Glutamatergic neuron (in vitro differentiated cells): ENCODE data around the gene CDK11B. TPM values are rescaled to one million over a fixed set of nuclear protein-coding genes. Genes with fewer than 3 reads are reported as not detected.
A peak's percentile ranks its signal among the peaks of the same experiment; 100 is the strongest.

Experiments used
- DNase-seq: peaks from one replicate; pipeline ENCODE4 v3.0.0; 2022
- H3K27ac Mint-ChIP-seq: one replicate; pipeline ENCODE4 v1.8.0; 2020; ENCODE audit warnings: mild to moderate bottlenecking, mixed read lengths, inconsistent platforms; ENCODE audit not compliant: unreplicated experiment
- H3K27me3 Mint-ChIP-seq: one replicate; pipeline ENCODE4 v1.8.0; 2020; ENCODE audit warnings: mild to moderate bottlenecking, moderate library complexity, mixed read lengths, inconsistent platforms; ENCODE audit not compliant: unreplicated experiment
- H3K36me3 Mint-ChIP-seq: one replicate; pipeline ENCODE4 v1.8.0; 2020; ENCODE audit warnings: mild to moderate bottlenecking, mixed read lengths, inconsistent platforms; ENCODE audit not compliant: unreplicated experiment
- H3K4me1 Mint-ChIP-seq: one replicate; pipeline ENCODE4 v1.8.0; 2020; ENCODE audit warnings: mild to moderate bottlenecking, low read depth, mixed read lengths, inconsistent platforms; ENCODE audit not compliant: unreplicated experiment
- H3K4me3 Mint-ChIP-seq: one replicate; pipeline ENCODE4 v1.8.0; 2020; ENCODE audit warnings: mild to moderate bottlenecking, mixed read lengths, inconsistent platforms; ENCODE audit not compliant: unreplicated experiment
- H3K9me3 Mint-ChIP-seq: one replicate; pipeline ENCODE4 v1.8.0; 2020; ENCODE audit warnings: mild to moderate bottlenecking, moderate library complexity, mixed read lengths, inconsistent platforms; ENCODE audit not compliant: unreplicated experiment
- CTCF ChIP-seq: fragments of 200-600 bp; sonication (generic); IDR thresholded peaks from one replicate; pipeline ENCODE4 v1.5.0; 2021; ENCODE audit not compliant: partially characterized antibody, unreplicated experiment
- total RNA-seq: library from RNA; stranded (reverse); fragmentation: NEBNext Ultra II Directional; extraction: Animal tissue kit (Norgen Biotek cat#: 25700); gene quantifications from one replicate; pipeline ENCODE4 v1.2.1, GENCODE V29; 2021; ENCODE audit not compliant: unreplicated experiment

The CDK11B gene
- total RNA-seq, 1 donor from 2014 or later, result 32.7 TPM

- no peaks in the 10 kb centered on the region for H3K36me3 Mint-ChIP-seq
- no peak for TF ChIP-seq CTCF
- no peak for DNase-seq
These were observed 45.2 kb downstream of the CDK11B start for GRCh38 chr1:1613509-1614082.

GRCh38 chr1:1612104-1612400 lies 46.8 kb downstream of the CDK11B start:
- Mint-ChIP-seq H3K4me1 (no peaks in the 10 kb centered on the region), H3K36me3 (no peaks in the 10 kb centered on the region), H3K27ac (no peak overlapping the region), H3K4me3 (no peak overlapping the region), H3K9me3 (peaks cover 5% of the 10 kb centered on the region), H3K27me3 (peaks cover 8% of the 10 kb centered on the region)
- no peak for DNase-seq
- no peak for TF ChIP-seq CTCF

More at GRCh38 chr1:1613509-1614082, 45.2 kb downstream of the CDK11B start:
- peaks cover 8% of the 10 kb centered on the region for H3K9me3 Mint-ChIP-seq
- peak overlapping the region; percentile 96 for H3K4me3 Mint-ChIP-seq
- no peaks in the 10 kb centered on the region for H3K4me1 Mint-ChIP-seq
- H3K27me3 Mint-ChIP-seq, result peaks cover 9% of the 10 kb centered on the region
- peak overlapping the region; percentile 14 for H3K27ac Mint-ChIP-seq

GRCh38 chr1:1610796-1611195 lies 48.0 kb downstream of the CDK11B start:
- Mint-ChIP-seq H3K4me1 (no peaks in the 10 kb centered on the region), H3K27ac (no peak overlapping the region), H3K36me3 (no peaks in the 10 kb centered on the region), H3K27me3 (peaks cover 5% of the 10 kb centered on the region), H3K4me3 (no peak overlapping the region), H3K9me3 (peaks cover 8% of the 10 kb centered on the region)
- DNase-seq, result no peak
- no peak for TF ChIP-seq CTCF

- Mint-ChIP-seq H3K27ac (no peak overlapping the region), H3K27me3 (peaks cover 4% of the 10 kb centered on the region), H3K4me1 (no peaks in the 10 kb centered on the region), H3K4me3 (no peak overlapping the region), H3K9me3 (peaks cover 8% of the 10 kb centered on the region), H3K36me3 (no peaks in the 10 kb centered on the region)
- TF ChIP-seq CTCF, result no peak
- DNase-seq, result no peak
These were observed 48.9 kb downstream of the CDK11B start for GRCh38 chr1:1609822-1610485.

GRCh38 chr1:1606232-1606631 lies 52.6 kb downstream of the CDK11B start:
- TF ChIP-seq CTCF, result no peak
- Mint-ChIP-seq H3K27ac (no peak overlapping the region), H3K36me3 (no peaks in the 10 kb centered on the region), H3K27me3 (peaks cover 1% of the 10 kb centered on the region), H3K4me1 (no peaks in the 10 kb centered on the region), H3K4me3 (no peak overlapping the region), H3K9me3 (peaks cover 4% of the 10 kb centered on the region)
- DNase-seq, result no peak
